Stomach smooth muscle (tissue), 2 donors: Measurements from ENCODE around the gene MKRN2.
"Not testable (repeated sequence)": the region's sequence is repeated elsewhere in the genome, so short reads cannot be mapped to it uniquely, and the experiment has no call there.

Experiments used
- H3K27ac ChIP-seq: one replicate; pipeline ENCODE4 v1.7.0; 2013; ENCODE audit warnings: mild to moderate bottlenecking, low read length, inconsistent platforms
- H3K27me3 ChIP-seq, 2 donors: one replicate each; pipeline ENCODE4 v1.7.0; 2013; ENCODE audit warnings: low read length in 2 of 2; ENCODE audit not compliant: insufficient read depth in 2 of 2, control insufficient read depth in 1 of 2
- H3K36me3 ChIP-seq, 2 donors: one replicate each; pipeline ENCODE4 v1.7.0; 2013; ENCODE audit warnings: low read length in 2 of 2; ENCODE audit not compliant: control insufficient read depth in 2 of 2, insufficient read depth in 2 of 2
- H3K4me1 ChIP-seq: one replicate; pipeline ENCODE4 v1.7.0; 2013; ENCODE audit warnings: low read length; ENCODE audit not compliant: control insufficient read depth, insufficient read depth
- H3K4me3 ChIP-seq, 2 donors: one replicate each; pipeline ENCODE4 v1.7.0; 2013; ENCODE audit warnings: low read length in 2 of 2
- H3K9ac ChIP-seq, 2 donors: one replicate each; pipeline ENCODE4 v1.7.0; 2013; ENCODE audit warnings: low read length in 2 of 2, mild to moderate bottlenecking in 1 of 2
- H3K9me3 ChIP-seq, 2 donors: one replicate each; pipeline ENCODE4 v1.7.0; 2013; ENCODE audit warnings: low read length in 2 of 2; ENCODE audit not compliant: control insufficient read depth in 2 of 2
- donor health status: healthy.
- donor health status: Pancreatic carcinoma.

MKRN2 gene

DNA sequence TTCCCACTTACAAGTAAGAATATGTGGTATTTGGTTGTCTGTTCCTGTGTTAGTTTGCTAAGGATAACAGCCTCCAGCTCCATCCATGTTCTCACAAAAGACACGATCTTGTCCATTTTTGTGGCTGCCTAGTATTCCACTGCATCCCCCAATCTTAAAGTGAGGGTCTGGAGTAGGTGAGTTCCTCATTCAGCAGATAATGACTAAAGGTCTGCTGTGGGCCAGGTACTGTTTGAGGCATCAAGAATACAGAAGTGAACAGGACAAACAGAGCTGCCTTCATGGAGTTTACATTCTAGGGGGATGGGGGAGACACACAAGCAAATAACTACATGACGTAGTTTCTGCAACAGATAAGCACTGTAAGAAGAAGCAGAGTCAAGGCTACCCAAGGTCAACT, 35.9 kb upstream of the MKRN2 start:
- H3K4me1 ChIP-seq, result no peaks in the 10 kb centered on the region
- H3K27ac ChIP-seq, result no peak overlapping the region
- no peaks in the 10 kb centered on the region for H3K9me3 ChIP-seq
- H3K27me3 ChIP-seq, result no peaks in the 10 kb centered on the region
- no peak overlapping the region for H3K9ac ChIP-seq
- H3K4me3 ChIP-seq, result no peak overlapping the region
- H3K36me3 ChIP-seq, result peaks cover 18 to 23% of the 10 kb centered on the region in 2 donors

DNA sequence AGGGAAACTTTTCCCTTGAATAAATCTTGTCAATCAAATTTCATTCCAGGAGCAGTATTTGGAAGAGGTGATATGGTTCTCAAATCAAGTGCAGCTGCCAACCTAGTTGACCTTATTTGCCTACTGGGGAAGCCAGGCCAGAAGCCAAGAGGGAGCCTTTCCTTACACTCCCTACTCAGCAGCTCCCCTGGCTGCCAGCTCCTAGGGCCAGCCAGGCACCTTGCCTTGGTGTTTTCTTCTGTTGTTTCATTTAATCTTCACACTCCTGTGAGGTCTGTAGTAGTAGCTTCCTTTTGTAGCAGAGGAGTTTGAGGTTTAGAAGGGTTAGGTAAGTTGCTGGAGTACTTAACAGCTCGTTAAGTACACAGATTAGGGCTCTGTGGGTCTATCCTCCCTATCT, 34.2 kb upstream of the MKRN2 start:
- H3K4me3 ChIP-seq, result no peak overlapping the region
- H3K9me3 ChIP-seq, result no peaks in the 10 kb centered on the region
- no peak overlapping the region for H3K9ac ChIP-seq
- no peak overlapping the region for H3K27ac ChIP-seq
- no peaks in the 10 kb centered on the region for H3K27me3 ChIP-seq
- peaks cover 26 to 30% of the 10 kb centered on the region in 2 donors for H3K36me3 ChIP-seq
- no peaks in the 10 kb centered on the region for H3K4me1 ChIP-seq

DNA sequence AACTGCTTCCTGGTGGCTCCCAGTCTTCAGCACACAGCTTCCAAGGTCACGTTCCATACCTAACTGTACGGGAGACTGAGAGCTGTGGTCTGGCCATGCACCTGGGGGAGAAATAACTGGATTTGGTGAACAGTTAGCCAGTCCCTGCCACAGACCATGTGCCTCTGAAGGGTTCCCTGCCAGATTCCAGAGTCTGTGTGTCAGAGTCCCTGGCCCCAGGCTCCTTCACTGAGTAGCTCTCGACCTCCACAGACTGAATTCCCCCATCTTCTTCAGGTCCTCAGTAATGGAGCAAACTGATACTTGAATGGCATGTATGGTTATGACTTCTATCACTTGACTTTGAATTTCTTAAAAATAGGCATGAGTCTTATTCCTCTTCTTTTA, 29.1 kb upstream of the MKRN2 start:
- Histone ChIP-seq H3K27ac (no peak overlapping the region), H3K9ac (no peak overlapping the region), H3K27me3 (no peaks in the 10 kb centered on the region), H3K36me3 (peaks cover 40% of the 10 kb centered on the region in 2 donors), H3K9me3 (no peaks in the 10 kb centered on the region), H3K4me3 (no peak overlapping the region), H3K4me1 (no peaks in the 10 kb centered on the region)

DNA sequence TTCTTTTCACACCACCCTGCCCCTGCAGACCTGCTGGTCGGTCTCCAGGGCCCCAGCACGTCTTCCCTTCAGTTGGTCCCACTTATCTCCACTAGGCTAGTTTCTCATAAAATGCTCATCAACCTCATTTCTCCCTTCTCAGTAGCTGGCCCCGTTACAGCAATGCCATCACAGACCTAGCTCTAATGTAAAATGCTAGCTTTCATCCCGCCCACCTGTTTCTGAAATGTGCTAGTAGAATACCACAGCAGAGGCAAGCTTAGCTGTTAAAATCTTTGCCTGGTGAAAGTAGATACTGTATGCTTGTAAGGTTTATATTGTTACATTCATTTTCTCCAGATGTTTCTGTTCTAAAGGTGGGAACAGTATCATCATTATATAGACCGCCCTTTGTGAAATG, 24.7 kb upstream of the MKRN2 start:
- no peaks in the 10 kb centered on the region for H3K27me3 ChIP-seq
- peaks cover 30 to 35% of the 10 kb centered on the region in 2 donors for H3K36me3 ChIP-seq
- no peak overlapping the region for H3K9ac ChIP-seq
- no peaks in the 10 kb centered on the region for H3K4me1 ChIP-seq
- no peak overlapping the region for H3K27ac ChIP-seq
- no peaks in the 10 kb centered on the region for H3K9me3 ChIP-seq
- H3K4me3 ChIP-seq, result no peak overlapping the region

DNA sequence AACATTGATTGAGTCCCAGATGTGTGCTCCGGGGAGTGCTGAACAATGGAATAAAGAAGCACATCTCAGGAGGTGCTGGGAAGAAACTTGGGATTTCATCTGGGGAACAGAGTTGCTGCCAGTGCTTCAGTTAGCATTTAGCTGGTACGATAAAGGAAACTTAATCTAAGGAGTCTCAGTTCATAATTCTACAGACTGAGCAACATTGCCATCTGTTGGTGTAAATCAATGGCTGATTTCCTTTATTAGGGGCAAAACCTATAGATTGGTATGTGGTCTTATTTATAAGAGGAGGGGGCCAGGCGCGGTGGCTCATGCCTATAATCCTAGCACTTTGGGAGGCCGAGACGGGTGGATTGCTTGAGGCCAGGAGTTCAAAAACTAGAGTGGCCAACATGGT, 20.5 kb upstream of the MKRN2 start:
- H3K27ac ChIP-seq, result no peak overlapping the region
- no peaks in the 10 kb centered on the region for H3K4me1 ChIP-seq
- no peaks in the 10 kb centered on the region for H3K27me3 ChIP-seq
- no peak overlapping the region for H3K9ac ChIP-seq
- H3K9me3 ChIP-seq, result no peaks in the 10 kb centered on the region
- H3K36me3 ChIP-seq, result peaks cover 14 to 26% of the 10 kb centered on the region in 2 donors
- H3K4me3 ChIP-seq, result no peak overlapping the region

DNA sequence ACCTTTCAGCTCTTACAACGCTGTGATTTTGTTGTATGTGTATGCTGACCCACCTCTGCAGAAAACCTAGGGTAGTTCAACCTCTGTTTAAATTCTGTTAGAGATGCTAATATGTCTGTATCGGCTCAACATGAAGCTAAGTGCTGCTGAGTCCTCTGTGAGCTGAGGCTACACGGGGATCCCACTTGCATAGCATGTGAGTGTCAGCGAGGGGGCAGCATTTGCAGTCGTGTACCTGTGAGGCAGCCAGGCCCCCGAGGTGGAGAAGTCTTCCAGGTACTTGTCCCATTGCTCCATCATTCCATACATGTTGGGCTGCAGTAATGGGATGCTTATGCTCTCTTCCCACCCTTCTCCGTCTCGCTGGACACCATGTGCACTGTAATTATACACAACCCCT, 15.3 kb upstream of the MKRN2 start:
- Histone ChIP-seq H3K4me1 (no peaks in the 10 kb centered on the region), H3K9ac (no peak overlapping the region), H3K4me3 (no peak overlapping the region), H3K27me3 (no peaks in the 10 kb centered on the region), H3K9me3 (no peaks in the 10 kb centered on the region), H3K27ac (no peak overlapping the region), H3K36me3 (peaks cover 0 to 5% of the 10 kb centered on the region in 2 donors)

DNA sequence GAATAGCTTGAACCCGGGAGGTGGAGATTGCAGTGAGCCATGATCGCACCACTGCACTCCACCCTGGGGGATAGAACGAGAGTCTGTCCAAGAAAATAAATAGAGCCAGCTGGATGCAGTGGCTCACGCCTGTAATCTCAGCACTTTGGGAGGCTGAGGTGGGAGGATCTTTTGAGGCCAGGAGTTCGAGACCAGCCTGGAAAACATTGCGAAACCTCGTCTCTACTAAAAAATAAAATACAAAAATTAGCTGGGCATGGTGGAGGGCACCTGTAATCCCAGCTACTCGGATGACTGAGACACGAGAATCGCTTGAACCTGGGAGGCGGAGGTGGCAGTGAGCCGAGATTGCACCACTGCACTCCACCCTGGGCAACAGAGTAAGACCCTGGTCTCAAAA, 13.4 kb upstream of the MKRN2 start:
- H3K27ac ChIP-seq, H3K4me3 ChIP-seq, H3K9me3 ChIP-seq, H3K9ac ChIP-seq, H3K4me1 ChIP-seq, H3K36me3 ChIP-seq, H3K27me3 ChIP-seq: not testable (repeated sequence)

DNA sequence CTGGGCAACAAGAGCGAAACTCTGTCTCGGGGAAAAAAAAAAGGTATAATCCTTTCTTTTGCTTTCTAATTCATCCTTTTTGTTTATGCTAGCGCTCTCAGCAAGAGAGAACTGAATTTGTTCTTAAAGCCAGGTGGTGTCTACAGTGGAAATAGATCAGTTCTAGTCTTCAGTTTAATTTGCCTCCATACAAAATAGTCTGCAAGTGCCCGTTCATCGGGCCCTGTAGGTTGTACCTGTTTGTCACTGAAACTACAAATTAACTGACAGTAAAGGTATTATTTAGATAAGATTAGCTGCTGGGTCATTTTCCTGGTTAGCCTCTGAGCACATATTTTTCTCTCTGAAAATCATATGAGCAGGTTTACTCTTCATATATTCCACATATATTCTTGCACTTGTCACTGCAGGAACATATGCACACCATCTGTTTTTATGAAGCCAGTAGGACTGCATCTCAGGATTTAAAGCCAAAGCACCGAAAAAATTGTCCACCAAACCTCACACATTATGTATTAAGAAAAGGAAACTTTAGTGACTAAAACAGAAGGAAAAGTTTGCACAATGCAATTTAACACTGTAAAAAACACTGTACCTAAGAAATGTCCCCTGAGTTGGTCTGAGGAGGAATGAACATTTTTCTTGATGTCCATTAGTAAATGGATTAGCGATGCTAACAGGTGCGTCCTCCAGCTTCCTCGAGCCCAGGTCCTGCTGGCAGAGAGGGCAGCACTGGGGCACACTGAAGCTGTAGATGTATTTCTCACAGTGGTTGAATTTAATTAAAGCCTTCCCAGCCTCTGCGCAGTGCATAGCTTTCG, 12.0 kb upstream of the MKRN2 start:
- Histone ChIP-seq H3K36me3 (peaks cover 0 to 5% of the 10 kb centered on the region in 2 donors), H3K27ac (no peak overlapping the region), H3K4me1 (no peaks in the 10 kb centered on the region), H3K9me3 (no peaks in the 10 kb centered on the region), H3K9ac (no peak overlapping the region), H3K27me3 (no peaks in the 10 kb centered on the region), H3K4me3 (no peak overlapping the region)

DNA sequence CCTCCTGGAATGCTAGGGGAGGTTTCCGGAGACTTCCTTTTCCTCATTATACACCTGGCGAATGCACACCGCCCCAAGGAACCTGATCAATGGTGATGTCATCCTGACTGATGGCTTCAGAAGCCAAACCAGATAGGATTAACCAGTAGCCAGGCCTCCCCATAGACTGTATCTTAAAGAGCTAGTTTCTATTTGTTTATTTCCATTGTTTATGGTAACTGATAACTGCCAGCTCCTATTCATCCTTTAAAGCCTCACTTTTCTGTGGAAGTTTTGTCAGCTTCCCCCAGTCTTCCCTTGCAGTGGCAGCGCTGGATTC, 11.5 kb upstream of the MKRN2 start, which contains the start of gene MKRN2OS:
TSS of gene MKRN2OS (minus strand) at position 27 of the 319 bp plus-strand sequence. CDS start 35 bp downstream, outside the sequence.
- H3K9me3 ChIP-seq, result no peaks in the 10 kb centered on the region
- H3K27ac ChIP-seq, result no peak within 1 kb of the TSS
- no peaks in the 10 kb centered on the region for H3K36me3 ChIP-seq
- no peak within 1 kb of the TSS for H3K4me3 ChIP-seq
- no peak within 1 kb of the TSS for H3K9ac ChIP-seq
- no peaks in the 10 kb centered on the region for H3K27me3 ChIP-seq
- no peaks in the 10 kb centered on the region for H3K4me1 ChIP-seq

DNA sequence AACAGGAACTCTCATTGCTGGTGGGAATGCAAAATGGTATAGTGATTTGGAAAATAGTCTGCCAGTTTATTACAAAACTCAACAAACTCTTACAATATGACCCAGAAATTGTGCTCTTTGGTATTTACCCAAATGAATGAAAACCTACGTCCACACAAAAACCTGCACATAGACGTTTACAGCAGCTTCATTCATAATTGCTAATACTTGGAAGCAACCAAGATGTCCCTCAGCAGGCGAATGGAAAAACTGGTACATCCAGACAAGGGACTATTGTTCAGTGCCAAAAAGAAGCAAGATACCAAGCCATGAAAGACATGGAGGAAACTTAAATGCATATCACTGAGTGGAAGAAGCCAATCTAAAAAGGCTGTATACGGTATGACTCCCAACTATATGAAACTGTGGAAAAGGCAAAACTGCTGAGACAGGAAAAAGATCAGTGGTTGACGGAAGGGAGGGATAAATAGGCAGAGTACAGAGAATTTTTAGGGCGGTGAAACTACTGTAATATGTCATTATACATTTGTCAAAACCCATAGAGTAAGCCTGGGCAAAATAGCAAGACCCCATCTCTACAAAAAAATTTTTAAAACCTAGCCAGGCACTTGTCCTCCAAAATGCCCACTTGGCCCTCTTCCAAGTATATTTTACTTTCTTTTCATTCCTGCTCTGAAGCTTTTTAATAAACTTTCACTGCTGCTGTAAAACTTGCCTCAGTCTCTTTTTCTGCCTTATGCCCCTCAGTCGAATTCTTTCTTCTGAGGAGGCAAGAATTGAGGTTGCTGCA, 6.7 kb upstream of the MKRN2 start:
- H3K27ac ChIP-seq, result no peak overlapping the region
- H3K27me3 ChIP-seq, result peaks cover 0 to 11% of the 10 kb centered on the region in 2 donors
- H3K36me3 ChIP-seq, result no peaks in the 10 kb centered on the region
- no peak overlapping the region for H3K9ac ChIP-seq
- H3K4me1 ChIP-seq, result peaks cover 6% of the 10 kb centered on the region
- no peak overlapping the region for H3K4me3 ChIP-seq
- H3K9me3 ChIP-seq, result no peaks in the 10 kb centered on the region

DNA sequence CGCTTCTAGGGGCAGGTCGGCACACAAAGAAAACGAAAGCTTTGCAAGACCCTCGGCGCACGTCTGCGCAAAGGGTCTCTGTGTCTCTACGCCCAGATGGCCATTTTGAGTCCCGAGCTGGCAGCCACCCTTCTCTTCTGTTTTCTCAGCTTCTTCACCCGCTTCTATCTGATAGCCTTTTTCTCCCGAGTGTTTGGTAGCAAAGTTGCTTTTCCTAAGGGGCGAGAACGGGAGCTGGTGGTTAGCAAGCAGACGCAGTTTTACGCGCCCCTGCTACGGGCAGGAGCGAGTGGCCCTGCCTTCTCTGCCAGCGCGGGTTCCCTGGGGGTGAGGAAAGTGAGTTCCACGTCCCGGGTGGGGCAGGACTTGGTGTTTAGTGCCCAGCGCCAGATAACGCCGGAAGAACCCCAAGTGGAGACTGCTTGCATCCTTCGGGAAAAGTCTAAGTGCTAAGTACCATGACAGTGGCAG, 2.9 kb upstream of the MKRN2 start:
- no peaks in the 10 kb centered on the region for H3K36me3 ChIP-seq
- peak overlapping the region; percentile 72 to 84 for H3K4me3 ChIP-seq
- H3K27ac ChIP-seq, result no peak overlapping the region
- peaks cover 0 to 11% of the 10 kb centered on the region in 2 donors for H3K27me3 ChIP-seq
- H3K9ac ChIP-seq, result peak overlapping the region; percentile 57 to 58
- peaks cover 13% of the 10 kb centered on the region for H3K4me1 ChIP-seq
- no peaks in the 10 kb centered on the region for H3K9me3 ChIP-seq
